Adrenal gland (tissue), 12 donors: ENCODE results near the gene CLRN2. TPM values are rescaled to one million over a fixed set of nuclear protein-coding genes. Genes with fewer than 3 reads are reported as not detected.

Experiments
- DNase-seq, 7 donors: peaks; one replicate each; pipeline ENCODE4 v3.0.0-alpha.2; 2019 to 2020
- H3K27ac ChIP-seq, 5 donors: fragments of 200-600 bp; sonication (generic) in 4 of 5; 1 replicate in 3 of 5; 2 replicates in 2 of 5; pipeline versions ENCODE4 v1.5.1 to v1.8.0; 2016 to 2020; ENCODE audit warnings: mild to moderate bottlenecking in 1 of 5
- H3K27me3 ChIP-seq: fragments of 200-600 bp; 2 replicates; pipeline ENCODE4 v1.8.0; 2021
- H3K36me3 ChIP-seq, 2 donors: fragments of 200-600 bp; replicated peaks in 1 of 2; 1 replicate in 1 of 2; 2 replicates in 1 of 2; pipeline versions ENCODE4 v1.5.1 to v1.8.0; 2018 to 2022
- H3K4me1 ChIP-seq, 2 donors: fragments of 200-600 bp; replicated peaks in 1 of 2; 1 replicate in 1 of 2; 2 replicates in 1 of 2; pipeline versions ENCODE4 v1.5.1 to v1.8.0; 2018 to 2021
- H3K4me3 ChIP-seq, 4 donors: fragments of 200-600 bp; sonication (generic) in 3 of 4; one replicate each; pipeline ENCODE4 v1.5.1; 2016 to 2018
- H3K9me3 ChIP-seq, 3 donors: fragments of 200-600 bp; sonication (generic) in 1 of 3; replicated peaks in 1 of 3; 1 replicate in 2 of 3; 2 replicates in 1 of 3; pipeline versions ENCODE4 v1.5.1 to v1.8.0; 2016 to 2021
- CTCF ChIP-seq, 6 experiments: fragments of 450-650 bp in 4 of 6; fragments of 200-600 bp in 2 of 6; sonication (generic) in 1 of 6; IDR thresholded peaks; 1 replicate in 5 of 6; 2 replicates in 1 of 6; pipeline versions ENCODE4 v1.5.1 to v1.8.0; 2016 to 2021; ENCODE audit warnings: antibody characterized with exemption in 6 of 6, mild to moderate bottlenecking in 2 of 6, moderate library complexity in 1 of 6
- POLR2A ChIP-seq, 2 donors: fragments of 450-650 bp; IDR thresholded peaks; one replicate each; pipeline ENCODE4 v1.6.1; 2017; ENCODE audit warnings: antibody characterized with exemption in 2 of 2, mild to moderate bottlenecking in 2 of 2, moderate library complexity in 1 of 2
- WGBS, 4 donors: extraction: QIAGEN DNeasy Blood & Tissue Kit in 2 of 4; methylation state at CpG; one replicate each; pipeline versions ENCODE4 v1.1.5 to v1.1.7; 2013 to 2017; 5-methylcytosine and 5-hydroxymethylcytosine counted together
- intact Hi-C, 2 donors: fragments of 100-400 bp; cut with DNase I; formaldehyde crosslinking; loops; one replicate each; pipeline versions ENCODE4 v1.14.1 to v1.15.0; 2022 to 2023
- polyA plus RNA-seq, 3 donors: library from polyadenylated mRNA; stranded (reverse); fragments of 200-250 nt in 2 of 3; fragments of 350-450 nt in 1 of 3; fragmentation: Illumina TruSeq in 1 of 3; extraction: RNeasy Lipid Tissue Mini Kit (QIAGEN cat#74804) in 1 of 3; gene quantifications; one replicate each; pipeline ENCODE4 v1.2.3, GENCODE V29; 2013 to 2014
- total RNA-seq, 9 donors: library from RNA; depleted of rRNA in 4 of 9; stranded (reverse); fragments of >200 nt in 4 of 9; fragments of 120-200 nt in 1 of 9; fragmentation: NEBNext Ultra II Directional in 1 of 9; extraction: Animal tissue kit (Norgen Biotek cat#: 25700) in 1 of 9; gene quantifications; one replicate each; pipeline versions ENCODE4 v1.1.0 to v1.2.4, GENCODE V29; 2013 to 2023
- donor health status: healthy with polysubstance abuse.
- donor health status: Bipolar disorder and iron deficiency.
- donor health status: DM: yes; HTN: yes; CAD: no.
- donor health status: DM: no; HTN: no; CAD: no.
- donor health status: DM: no; HTN: no; CAD: no.
- donor health status: DM: yes; HTN: yes; CAD: no.

The CLRN2 gene
- total and polyA plus RNA-seq, 12 donors = not detected

GRCh38 chr4:17476853-17477252 is 38.1 kb upstream of the CLRN2 start:
- H3K27me3 ChIP-seq = no peaks in the 10 kb centered on the region
- H3K27ac ChIP-seq = no peak overlapping the region
- DNase-seq = no peak
- TF ChIP-seq POLR2A (IDR thresholded peaks at IDR 0.05) (no peak), CTCF (IDR thresholded peaks at IDR 0.05) (no peak)
- H3K4me3 ChIP-seq = no peak overlapping the region
- intact Hi-C loops = no loop called here
- H3K9me3 ChIP-seq = no peaks in the 10 kb centered on the region
- WGBS, 4 donors = 68 to 79% (median 73%) methylated on average over 3 of the region's 3 CpGs
- no peaks in the 10 kb centered on the region for H3K36me3 ChIP-seq
- no peaks in the 10 kb centered on the region for H3K4me1 ChIP-seq

GRCh38 chr4:17477774-17478472 is 37.0 kb upstream of the CLRN2 start:
- TF ChIP-seq CTCF (IDR thresholded peaks at IDR 0.05) = no peak
- no peak for TF ChIP-seq POLR2A (IDR thresholded peaks at IDR 0.05)
- intact Hi-C loops = no loop called here
- no peak overlapping the region for H3K4me3 ChIP-seq
- no peaks in the 10 kb centered on the region for H3K4me1 ChIP-seq
- no peaks in the 10 kb centered on the region for H3K27me3 ChIP-seq
- no peak overlapping the region for H3K27ac ChIP-seq
- WGBS, 4 donors = 89 to 91% (median 90%) methylated on average over 9 of the region's 9 CpGs
- H3K9me3 ChIP-seq = no peaks in the 10 kb centered on the region
- DNase-seq = no peak
- H3K36me3 ChIP-seq = no peaks in the 10 kb centered on the region

- TF ChIP-seq POLR2A (IDR thresholded peaks at IDR 0.05) (no peak), CTCF (IDR thresholded peaks at IDR 0.05) (no peak)
- Histone ChIP-seq H3K4me3 (no peak overlapping the region), H3K4me1 (no peaks in the 10 kb centered on the region), H3K9me3 (no peaks in the 10 kb centered on the region), H3K27me3 (no peaks in the 10 kb centered on the region), H3K27ac (no peak overlapping the region), H3K36me3 (no peaks in the 10 kb centered on the region)
- DNase-seq = no peak
- 76 to 91% (median 83%) methylated on average over 7 of the region's 7 CpGs for WGBS, 4 donors
- intact Hi-C loops = no loop called here
Observed at GRCh38 chr4:17480210-17480927, 34.6 kb upstream of the CLRN2 start.

GRCh38 chr4:17480955-17481354 is 34.0 kb upstream of the CLRN2 start:
- Histone ChIP-seq H3K27ac (no peak overlapping the region), H3K27me3 (no peaks in the 10 kb centered on the region), H3K9me3 (no peaks in the 10 kb centered on the region), H3K4me1 (no peaks in the 10 kb centered on the region), H3K4me3 (no peak overlapping the region), H3K36me3 (no peaks in the 10 kb centered on the region)
- intact Hi-C loops = no loop called here
- no peak for DNase-seq
- TF ChIP-seq POLR2A (IDR thresholded peaks at IDR 0.05) (no peak), CTCF (IDR thresholded peaks at IDR 0.05) (no peak)
- WGBS, 4 donors = 89 to 95% (median 94%) methylated on average over 2 of the region's 2 CpGs
